Esophagus muscularis mucosa (tissue), 4 donors: ENCODE measurements around the gene AP3B2.

Experiments used
- EP300 ChIP-seq: sonication (generic); formaldehyde crosslinking; IDR thresholded peaks from one replicate; pipeline ENCODE4 v1.6.1; 2017; ENCODE audit warnings: antibody characterized with exemption
- POLR2A ChIP-seq: fragments of 450-650 bp; IDR thresholded peaks from one replicate; pipeline ENCODE4 v1.6.1; 2017; ENCODE audit warnings: antibody characterized with exemption, moderate library complexity, mild to moderate bottlenecking, low read depth
- POLR2AphosphoS5 ChIP-seq, 2 donors: sonication (generic); formaldehyde crosslinking; IDR thresholded peaks; one replicate each; pipeline ENCODE4 v1.6.1; 2017; ENCODE audit warnings: antibody characterized with exemption in 2 of 2
- TF ChIP-seq, protein P1 (sequence below), 3 experiments: fragments of 200-600 bp in 2 of 3; fragments of 450-650 bp in 1 of 3; sonication (generic) in 2 of 3; IDR thresholded peaks; one replicate each; pipeline ENCODE4 v1.5.1; 2017 to 2019; ENCODE audit warnings: antibody characterized with exemption in 3 of 3, mild to moderate bottlenecking in 2 of 3, moderate library complexity in 1 of 3

DNA sequence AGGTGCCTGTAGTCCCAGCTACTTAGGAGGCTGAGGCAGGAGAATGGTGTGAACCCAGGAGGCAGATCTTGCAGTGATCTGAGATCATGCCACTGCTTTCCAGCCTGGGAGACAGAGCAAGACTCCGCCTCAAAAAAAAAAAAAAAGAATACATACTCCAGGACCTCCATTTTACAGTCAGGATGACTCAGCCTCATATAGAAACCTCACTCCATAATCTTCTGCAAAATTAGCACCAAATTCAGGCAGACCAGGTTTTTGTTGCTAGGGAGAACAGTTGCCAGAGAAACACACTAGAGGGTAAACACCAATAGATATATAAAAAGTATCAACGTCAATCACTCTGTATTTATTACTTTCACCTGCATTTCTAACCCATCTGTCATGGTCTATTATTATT lies 28.3 kb upstream of the AP3B2 start:
- TF ChIP-seq POLR2AphosphoS5 (IDR thresholded peaks at IDR 0.05) (no peak), POLR2A (no peak), EP300 (no peak)
- TF ChIP-seq, protein P1, sequence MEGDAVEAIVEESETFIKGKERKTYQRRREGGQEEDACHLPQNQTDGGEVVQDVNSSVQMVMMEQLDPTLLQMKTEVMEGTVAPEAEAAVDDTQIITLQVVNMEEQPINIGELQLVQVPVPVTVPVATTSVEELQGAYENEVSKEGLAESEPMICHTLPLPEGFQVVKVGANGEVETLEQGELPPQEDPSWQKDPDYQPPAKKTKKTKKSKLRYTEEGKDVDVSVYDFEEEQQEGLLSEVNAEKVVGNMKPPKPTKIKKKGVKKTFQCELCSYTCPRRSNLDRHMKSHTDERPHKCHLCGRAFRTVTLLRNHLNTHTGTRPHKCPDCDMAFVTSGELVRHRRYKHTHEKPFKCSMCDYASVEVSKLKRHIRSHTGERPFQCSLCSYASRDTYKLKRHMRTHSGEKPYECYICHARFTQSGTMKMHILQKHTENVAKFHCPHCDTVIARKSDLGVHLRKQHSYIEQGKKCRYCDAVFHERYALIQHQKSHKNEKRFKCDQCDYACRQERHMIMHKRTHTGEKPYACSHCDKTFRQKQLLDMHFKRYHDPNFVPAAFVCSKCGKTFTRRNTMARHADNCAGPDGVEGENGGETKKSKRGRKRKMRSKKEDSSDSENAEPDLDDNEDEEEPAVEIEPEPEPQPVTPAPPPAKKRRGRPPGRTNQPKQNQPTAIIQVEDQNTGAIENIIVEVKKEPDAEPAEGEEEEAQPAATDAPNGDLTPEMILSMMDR (IDR thresholded peaks at IDR 0.05), result no peak
